HG03196 (cell line): ENCODE measurements around the gene FADS1.

Experiments
- ATAC-seq: cut with Tn5 transposase; IDR thresholded peaks from one replicate; pipeline ENCODE4 v1.9.1; 2021; ENCODE audit not compliant: unreplicated experiment

The FADS1 gene

DNA sequence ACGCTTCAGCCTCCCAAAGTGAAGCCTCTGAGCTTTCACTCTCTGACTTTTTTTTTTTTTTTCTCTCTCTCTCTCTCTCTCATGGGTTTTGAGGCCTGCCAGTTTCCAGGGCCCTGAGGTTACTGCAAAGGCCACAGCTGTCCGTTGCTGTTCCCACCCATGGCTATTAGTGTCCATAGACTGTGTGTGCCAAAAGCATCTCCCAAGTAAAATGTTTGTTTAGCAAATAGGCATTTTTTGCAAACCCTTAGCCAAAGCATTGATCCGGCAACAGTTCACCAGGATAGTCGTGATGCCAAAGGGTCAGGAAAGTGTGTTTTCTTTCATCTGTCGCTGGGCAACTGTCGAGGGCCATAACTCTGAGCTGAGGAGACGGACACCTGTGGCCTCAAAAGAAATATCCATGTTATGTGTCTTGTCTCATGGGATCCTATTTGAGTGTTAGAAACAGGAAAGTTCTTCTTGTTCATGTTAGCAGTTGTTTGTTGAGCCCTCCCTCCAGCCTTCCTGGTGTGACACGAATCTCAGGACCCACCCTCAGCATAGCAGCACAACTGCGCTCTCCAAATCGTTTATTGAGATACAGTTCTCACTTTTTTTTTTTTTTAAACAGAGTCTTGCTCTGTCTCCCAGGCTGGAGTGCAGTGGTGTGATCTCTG lies 29.7 kb upstream of the FADS1 start:
- ATAC-seq: no peak

GRCh38 chr11:61844909-61845565 lies 28.2 kb upstream of the FADS1 start:
- ATAC-seq: no peak

DNA sequence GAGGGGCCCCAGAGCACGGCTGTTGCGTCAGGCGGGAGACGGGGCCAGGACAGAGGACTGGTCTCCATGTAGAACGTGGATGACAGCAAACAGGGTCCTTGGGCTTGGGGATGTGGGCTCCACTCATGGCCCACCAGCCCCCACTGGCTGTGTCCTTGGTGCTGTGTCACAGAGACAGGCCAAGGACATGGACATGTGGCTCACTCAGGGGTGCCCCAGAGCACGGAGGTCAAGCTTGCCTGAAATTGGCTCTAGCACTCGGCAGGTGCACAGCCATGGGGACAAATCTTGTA lies 25.7 kb upstream of the FADS1 start:
- ATAC-seq: no peak

- no peak for ATAC-seq
Measured at GRCh38 chr11:61841636-61842527, 25.1 kb upstream of the FADS1 start.

DNA sequence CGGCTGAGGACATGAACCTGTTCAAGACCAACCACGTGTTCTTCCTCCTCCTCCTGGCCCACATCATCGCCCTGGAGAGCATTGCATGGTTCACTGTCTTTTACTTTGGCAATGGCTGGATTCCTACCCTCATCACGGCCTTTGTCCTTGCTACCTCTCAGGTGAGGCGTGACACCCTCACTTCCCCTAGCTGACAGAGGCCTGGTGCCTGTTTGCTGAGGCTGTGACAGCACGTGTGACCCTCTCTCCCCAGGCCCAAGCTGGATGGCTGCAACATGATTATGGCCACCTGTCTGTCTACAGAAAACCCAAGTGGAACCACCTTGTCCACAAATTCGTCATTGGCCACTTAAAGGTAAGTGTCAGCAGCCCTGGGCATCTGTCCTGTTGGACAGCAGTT lies 23.6 kb upstream of the FADS1 start:
- no peak for ATAC-seq

DNA sequence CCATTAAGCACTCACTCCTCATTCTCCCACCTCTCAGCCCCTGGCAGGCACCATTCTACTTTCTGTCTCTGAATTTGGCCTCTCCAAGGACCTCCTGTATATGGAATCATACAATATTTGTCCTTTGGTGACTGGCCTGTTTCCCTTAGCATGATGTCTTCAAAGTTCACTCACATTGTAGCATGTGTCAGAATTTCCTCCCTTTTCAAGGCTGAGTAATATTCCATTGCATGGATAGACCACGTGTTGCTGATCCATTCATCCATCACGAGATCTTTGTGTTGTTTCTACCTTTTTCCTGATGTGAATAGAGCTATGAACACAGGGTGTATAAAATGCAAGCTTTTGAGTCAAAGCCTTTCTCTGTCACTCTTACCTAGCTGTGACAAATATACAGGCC lies 22.9 kb upstream of the FADS1 start:
- ATAC-seq: no peak

DNA sequence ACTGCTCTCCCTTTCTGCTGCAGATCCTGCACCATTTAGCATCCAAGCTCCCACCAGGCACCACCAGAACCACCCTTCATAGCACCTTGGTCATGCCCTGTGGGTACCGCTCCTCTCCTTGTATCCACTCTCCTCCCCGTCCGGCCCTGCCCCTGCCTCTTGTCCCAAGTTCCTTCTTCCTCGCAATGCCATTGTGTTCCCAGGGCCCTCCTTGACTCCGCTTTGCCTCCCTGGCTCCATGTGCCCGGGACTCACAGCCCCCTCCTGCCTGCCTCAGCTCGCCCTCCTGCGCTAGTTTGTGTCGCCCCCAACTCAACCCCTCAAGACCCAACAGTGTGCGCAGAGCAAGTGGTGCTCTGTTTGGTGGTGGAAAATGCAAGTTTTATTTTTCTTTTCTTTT lies 22.1 kb upstream of the FADS1 start:
- ATAC-seq: no peak

DNA sequence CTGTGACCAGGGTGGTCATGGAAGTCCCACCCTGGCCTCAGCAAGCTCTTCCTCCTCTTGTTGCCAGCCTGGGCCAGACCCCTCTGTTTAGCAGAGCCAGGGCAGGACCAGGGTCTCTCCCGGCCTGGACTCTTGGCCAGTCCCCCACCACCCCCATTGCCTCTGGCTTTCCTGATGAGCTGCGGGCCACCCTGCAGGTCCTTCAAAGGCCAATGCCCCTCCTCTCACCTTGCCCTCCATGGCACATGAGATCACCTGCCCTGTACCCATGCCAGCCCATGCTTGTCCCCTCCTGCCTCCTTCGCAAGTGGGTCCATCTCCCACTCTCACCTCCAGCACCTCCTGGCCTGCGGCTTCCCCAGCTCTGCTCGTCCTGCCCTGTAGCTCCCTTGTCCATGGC lies 21.7 kb upstream of the FADS1 start:
- ATAC-seq: no peak

GRCh38 chr11:61837411-61838005 lies 20.7 kb upstream of the FADS1 start:
- ATAC-seq: no peak

DNA sequence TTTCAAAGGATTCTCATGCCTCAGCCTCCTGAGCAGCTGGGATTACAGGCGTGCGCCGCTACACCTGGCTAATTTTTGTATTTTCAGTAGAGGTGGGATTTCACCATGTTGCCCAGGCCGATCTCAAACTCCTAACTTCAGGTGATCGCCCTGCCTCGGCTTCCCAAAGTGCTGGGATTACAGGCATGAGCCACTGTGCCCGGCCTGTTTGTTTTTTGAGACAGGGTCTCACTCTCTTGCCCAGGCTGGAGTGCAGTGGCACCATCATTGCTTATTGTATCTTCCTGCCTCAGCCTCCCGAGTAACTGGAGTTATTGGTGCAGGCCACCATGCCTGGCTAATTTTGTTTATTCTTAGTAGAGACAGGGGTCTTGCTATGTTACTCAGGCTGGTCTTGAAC lies 19.4 kb upstream of the FADS1 start:
- no peak for ATAC-seq

DNA sequence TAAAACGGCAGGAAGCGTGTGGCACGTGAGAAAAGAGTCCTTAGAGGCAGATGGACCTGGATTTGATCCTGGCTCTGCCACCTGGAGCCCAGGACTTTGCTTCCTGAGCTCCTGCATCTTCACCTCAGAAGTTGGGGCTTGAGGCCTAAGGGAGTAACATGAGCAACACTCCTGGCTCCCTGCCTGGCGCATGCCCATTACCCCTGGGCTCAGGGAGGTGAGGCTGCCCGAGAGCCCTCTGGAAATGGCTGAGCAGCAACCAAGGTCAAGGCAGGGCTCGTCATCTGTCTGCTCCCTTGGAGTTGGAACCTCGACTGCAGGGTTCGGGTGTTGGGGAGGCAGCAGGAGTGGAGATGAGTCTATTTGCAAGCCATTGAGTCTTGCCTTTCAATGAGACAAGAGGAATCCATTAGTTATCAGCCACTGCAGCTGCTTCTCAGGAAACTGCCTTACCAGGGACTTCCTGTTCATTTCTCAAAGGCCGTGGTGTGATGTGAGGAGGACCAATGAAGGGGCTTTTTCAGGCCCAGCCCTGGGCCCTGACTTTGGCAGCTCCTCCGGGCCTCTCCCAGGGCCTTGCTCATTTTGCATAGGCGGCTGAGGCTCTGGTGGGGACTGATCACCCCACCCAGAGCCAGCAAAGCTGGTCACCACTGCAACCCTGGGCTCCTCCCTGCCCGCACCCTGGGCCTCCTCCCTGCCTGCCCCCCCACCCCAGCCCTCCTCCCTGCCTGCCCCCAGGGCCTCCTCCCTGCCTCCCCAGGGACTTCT lies 17.7 kb upstream of the FADS1 start:
- peak; percentile 90 for ATAC-seq

GRCh38 chr11:61833926-61834277 lies 17.1 kb upstream of the FADS1 start:
- no peak for ATAC-seq

DNA sequence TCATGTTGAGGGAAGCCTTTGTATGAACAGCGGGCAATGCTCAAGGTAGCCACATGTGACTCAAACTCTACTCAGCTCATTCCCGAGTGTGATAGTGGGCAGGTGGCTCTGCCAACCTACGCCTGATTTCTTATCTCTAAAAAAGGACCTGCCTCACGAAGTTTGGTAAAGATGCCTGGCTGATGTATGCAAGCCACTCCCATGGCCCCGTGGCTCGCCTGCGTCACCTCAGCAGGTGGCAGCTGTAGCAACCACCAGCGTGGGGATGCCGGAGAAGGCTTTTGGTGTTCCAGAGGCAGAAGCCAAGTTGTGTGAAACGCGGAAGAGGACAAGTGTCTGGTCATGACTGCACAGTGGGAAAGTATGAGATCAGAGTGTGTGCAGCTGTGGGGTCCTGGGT lies 16.7 kb upstream of the FADS1 start:
- ATAC-seq: no peak

GRCh38 chr11:61832754-61833153 lies 16.0 kb upstream of the FADS1 start:
- ATAC-seq: no peak

DNA sequence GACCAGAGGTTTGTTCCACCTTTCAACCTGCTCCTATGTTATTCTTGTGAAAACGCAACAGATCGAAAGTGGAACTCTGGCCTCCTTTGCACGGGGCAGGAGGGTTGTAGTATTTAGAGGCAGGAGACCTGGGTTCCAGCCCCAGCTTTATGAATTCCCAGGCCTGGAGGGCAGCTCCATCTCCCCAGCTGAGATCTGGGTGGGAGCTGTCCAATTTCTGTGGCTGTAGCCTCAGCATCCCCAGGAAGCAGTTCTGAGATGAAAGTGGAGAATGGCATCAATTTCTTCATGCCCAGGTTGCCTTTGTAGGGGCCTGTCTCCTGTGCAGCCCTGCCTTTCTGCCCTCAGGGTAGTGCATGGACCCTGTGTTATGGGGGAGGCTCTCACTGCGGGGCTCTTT lies 15.4 kb upstream of the FADS1 start:
- ATAC-seq: no peak

- ATAC-seq: no peak
Measured at GRCh38 chr11:61830237-61831105, 13.7 kb upstream of the FADS1 start.

DNA sequence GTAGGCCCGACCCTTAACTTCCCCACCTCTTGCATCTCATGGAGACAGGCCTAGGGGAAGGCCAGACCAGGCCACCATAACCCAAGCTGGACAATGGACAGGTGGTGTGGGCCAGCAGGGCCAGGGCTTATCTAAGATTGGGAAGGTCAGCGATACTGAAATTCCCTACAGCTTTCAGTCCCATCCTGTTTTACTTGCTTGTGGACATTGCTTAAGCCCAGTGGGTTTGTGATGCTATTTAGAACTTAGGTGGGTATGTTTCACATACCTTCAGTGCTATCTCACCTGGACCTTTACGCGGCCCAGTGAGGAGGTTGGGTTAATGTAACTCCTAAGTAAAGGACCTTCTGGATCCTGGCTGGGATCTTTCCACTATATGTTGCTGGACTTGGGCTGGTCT lies 13.0 kb upstream of the FADS1 start:
- ATAC-seq: no peak

DNA sequence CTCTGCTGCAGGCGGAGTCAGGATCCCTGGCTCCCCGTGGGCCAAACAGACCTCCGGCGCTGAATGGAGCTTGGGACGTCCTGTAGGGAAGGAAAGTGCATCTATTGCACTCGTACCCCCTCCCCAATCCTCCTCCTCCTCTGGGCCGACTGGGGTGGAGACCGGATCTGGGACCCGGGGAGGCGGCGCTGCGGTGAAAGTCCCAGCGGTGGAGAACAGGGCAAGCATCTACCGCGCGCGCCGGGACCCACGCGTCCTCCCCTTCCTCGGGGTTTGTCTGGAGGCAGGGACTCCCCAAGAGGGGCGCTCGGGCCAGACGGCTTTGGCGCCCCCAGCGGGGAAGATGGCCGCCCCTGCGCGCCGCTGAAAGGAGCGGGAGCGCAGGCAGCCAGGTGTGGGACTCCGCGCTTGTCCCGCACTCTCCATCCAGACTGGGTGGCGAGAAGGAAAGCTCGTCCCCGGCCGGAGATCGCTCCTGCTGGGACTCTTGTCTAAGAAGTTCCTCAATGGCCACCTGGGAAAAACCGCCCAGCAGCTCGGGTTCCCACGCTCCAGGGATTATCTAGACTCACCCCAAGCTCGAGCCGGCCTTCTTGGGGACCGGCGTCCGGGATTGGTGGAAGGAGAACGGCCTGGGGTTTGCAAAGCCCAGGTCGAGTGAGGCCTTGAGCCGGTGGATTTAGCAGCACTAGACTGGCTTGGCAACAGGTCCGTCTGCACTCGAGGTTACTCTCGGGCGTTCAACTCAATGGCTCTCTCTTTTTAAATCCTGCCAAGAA lies 12.0 kb upstream of the FADS1 start:
- ATAC-seq: peak; percentile 17

DNA sequence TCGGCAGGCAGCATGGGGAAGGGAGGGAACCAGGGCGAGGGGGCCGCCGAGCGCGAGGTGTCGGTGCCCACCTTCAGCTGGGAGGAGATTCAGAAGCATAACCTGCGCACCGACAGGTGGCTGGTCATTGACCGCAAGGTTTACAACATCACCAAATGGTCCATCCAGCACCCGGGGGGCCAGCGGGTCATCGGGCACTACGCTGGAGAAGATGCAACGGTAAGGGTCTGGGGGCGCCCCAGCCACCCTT lies 11.5 kb upstream of the FADS1 start:
- no peak for ATAC-seq
